ENCODE data around the gene PHLPP1.
A peak's percentile ranks its signal among the peaks of the same experiment; 100 is the strongest.

Gene PHLPP1

DNA sequence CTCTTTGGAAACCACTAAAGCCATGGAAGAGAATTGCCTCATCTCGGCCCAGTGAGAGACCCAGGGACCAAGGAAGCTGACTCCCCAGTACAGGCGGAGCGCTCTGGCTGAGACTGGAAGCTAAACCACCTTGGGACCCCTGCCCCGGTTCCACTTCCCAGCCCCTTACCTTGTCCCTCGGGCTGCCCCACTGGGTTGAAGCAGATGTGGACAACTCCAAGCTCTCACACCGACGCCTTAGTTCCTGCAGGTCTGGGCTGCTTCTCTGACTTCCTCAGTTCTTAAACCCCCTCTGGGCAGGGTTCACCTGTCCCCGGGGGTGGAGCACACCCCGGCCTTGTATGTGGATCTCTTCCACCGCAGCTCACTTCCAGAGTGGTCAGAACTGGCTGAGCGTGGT, 266.2 kb downstream of the PHLPP1 start:
- no peak for DNase-seq
- CTCF ChIA-PET: interaction anchor here (0.6 to 3.2 kb wide), 8 partner anchors 19 to 661 kb away, joined by 3 to 26 read pairs (median 8); partner anchors contain the start of gene PHLPP1
- Mint-ChIP-seq H3K27me3 (peaks cover 5% of the 10 kb centered on the region), H3K4me1 (peaks cover 4% of the 10 kb centered on the region), H3K36me3 (no peaks in the 10 kb centered on the region), H3K27ac (no peak overlapping the region), H3K4me3 (no peak overlapping the region), H3K9me3 (no peaks in the 10 kb centered on the region)

DNA sequence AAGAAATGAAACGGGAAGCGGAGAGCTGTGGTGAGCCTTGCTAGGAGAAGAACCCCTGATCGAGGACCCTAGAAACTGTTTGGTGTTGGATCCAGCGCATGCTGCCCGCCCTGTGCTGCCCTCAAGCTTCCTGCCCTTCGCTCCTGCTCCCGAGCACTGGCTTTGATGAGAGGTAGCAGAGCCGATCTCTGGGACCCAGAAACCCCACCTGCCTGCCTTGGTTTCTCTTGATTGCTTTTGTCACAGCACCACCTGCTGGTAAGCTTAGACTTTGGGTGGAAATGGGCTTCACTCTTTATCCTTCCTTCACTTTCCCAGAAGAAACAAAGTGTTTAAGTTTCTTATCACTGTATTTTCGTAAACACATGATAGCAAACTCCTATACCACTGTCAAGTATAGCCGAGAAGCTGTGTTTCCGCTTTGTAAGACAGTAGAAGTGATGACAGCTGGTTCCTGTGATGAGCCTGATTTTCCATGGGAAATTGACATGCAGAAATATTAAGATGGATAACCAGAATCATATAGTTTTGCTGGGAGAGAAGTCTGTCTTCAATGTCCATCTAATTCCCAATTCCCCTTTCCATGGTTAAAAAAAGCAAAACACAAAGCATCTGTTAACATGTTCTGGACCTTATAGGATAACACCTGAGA, 267.4 kb downstream of the PHLPP1 start:
- Mint-ChIP-seq H3K36me3 (no peaks in the 10 kb centered on the region), H3K4me1 (peaks cover 4% of the 10 kb centered on the region), H3K27me3 (peaks cover 5% of the 10 kb centered on the region), H3K27ac (no peak overlapping the region), H3K4me3 (no peak overlapping the region), H3K9me3 (no peaks in the 10 kb centered on the region)
- DNase-seq: peak; percentile 68
- CTCF ChIA-PET: interaction anchor here (0.6 to 3.2 kb wide), 19 partner anchors 9 to 909 kb away, joined by 3 to 26 read pairs (median 4); partner anchors contain the start of gene PHLPP1

DNA sequence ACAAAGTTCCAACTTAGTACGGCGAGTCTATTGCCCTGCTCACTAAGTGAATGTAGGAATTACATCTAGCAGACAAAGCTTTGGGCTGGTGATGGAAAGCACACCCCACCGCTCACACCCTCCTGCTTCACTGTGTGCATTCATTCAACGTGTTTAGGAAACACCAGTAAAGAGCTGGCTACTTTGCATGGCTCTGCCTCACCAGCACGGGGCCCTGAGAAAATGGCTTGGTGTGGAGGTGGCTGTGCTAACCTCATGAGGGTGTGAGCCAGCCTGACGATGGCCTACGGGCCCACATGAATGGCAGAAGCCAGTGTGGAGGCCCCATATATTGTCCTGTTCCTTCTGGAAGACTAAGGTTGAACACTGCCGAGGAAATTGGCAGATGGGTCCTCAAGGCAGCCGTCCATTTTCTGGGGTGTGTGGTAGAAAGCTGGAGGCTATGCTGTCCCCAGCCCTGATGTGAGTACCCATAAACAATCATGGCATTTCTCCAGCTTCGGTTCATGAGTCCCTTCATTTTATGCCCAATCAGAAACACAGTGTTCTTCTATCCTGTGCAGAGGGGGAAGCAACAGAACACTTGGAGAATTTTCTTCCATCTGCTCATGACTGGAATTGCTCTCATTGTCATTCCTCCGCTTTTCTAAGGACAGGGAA, 269.4 kb downstream of the PHLPP1 start:
- Mint-ChIP-seq H3K27me3 (peaks cover 13% of the 10 kb centered on the region), H3K4me3 (no peak overlapping the region), H3K4me1 (peaks cover 4% of the 10 kb centered on the region), H3K36me3 (no peaks in the 10 kb centered on the region), H3K9me3 (no peaks in the 10 kb centered on the region), H3K27ac (no peak overlapping the region)
- CTCF ChIA-PET: interaction anchor here (1.2 to 2.0 kb wide), 2 partner anchors 346 to 399 kb away, joined by 3 to 4 read pairs; no protein-coding TSS in a partner anchor
- DNase-seq: no peak

DNA sequence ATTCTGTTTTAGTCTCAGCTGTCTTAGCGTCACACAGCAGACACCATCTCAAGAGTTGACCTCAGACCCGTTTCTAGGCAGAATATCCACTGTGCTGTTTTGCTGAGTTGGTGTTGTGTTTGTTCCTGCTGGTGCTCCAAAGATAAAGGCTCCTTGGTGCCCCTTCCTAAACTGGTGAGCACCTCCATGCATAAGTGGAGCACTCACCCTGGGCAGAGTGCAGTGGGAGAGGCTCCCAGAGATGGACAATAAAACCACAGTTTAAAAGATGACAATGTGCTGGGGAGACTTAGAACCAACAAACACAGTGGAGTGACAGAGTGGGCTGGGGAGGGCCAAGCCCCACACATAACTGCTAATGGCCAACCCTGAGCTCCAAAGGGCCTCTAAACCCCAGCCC, 271.1 kb downstream of the PHLPP1 start:
- CTCF ChIA-PET: interaction anchor here (0.7 kb wide), 1 partner anchor 271 kb away, joined by 3 read pairs; the partner anchor contains the start of gene PHLPP1
- no peaks in the 10 kb centered on the region for H3K36me3 Mint-ChIP-seq
- H3K4me3 Mint-ChIP-seq: no peak overlapping the region
- peaks cover 4% of the 10 kb centered on the region for H3K4me1 Mint-ChIP-seq
- DNase-seq: no peak
- H3K27ac Mint-ChIP-seq: no peak overlapping the region
- peaks cover 26% of the 10 kb centered on the region for H3K27me3 Mint-ChIP-seq
- H3K9me3 Mint-ChIP-seq: no peaks in the 10 kb centered on the region

DNA sequence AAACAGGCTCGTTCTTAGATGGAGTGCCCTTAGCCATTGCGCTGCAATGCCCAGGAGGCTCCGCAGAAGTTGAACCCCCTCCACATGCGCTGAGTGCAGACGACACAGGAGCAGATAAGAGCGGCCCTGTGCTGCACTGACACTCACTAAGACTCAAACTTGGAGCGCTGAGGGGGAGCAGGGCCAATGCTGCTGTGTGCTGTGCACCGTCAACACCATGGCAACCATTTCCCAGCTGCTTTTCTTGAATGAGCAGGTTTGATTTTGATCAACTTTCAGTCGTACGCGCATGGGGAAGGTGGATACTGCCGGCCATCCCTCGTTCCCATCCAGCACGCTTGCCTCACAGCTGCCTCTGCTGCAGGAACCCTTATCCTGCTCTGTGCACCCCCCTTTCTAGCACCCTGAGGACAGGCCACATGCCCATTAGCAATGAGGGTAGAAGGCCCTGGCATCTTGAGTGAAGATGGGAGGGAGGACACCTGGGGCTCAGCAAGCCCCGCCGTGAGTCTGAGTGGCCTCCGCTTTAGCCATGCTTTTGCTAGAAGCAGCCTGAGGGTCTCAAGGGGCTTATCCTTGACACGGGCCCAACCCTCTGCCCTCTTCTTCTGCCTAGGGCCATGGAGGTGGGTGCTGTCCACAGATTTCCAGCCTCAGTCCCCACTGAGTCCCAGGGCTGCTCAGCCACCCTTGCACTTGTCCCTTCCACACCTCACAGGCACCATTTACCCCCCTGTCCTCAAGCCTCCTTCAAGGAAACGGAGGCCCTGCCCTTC, 271.9 kb downstream of the PHLPP1 start:
- Mint-ChIP-seq H3K36me3 (no peaks in the 10 kb centered on the region), H3K27ac (no peak overlapping the region), H3K4me3 (no peak overlapping the region), H3K4me1 (peaks cover 4% of the 10 kb centered on the region), H3K27me3 (peaks cover 33% of the 10 kb centered on the region), H3K9me3 (no peaks in the 10 kb centered on the region)
- CTCF ChIA-PET: interaction anchor here (0.7 kb wide), 1 partner anchor 272 kb away, joined by 3 read pairs; the partner anchor contains the start of gene PHLPP1
- DNase-seq: no peak

DNA sequence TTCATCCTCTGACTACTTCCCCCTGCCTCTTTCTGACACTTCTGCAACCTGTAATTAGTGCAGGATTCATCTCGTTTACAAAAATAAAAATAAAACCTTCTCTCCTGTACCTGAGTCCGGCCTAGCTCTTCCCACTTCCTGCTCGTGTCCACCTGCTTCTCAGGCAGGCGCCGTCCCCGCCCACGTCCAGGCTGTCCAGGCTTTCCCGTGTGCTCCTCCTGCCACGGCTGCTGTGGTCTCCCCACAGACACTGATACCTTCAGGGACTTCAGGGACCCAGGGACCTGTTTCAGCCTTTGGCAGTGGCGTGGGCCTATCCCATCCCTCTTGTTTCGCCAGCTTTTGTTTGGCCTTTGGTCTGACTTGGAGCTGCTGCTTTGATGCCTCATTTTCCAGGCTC, 272.5 kb downstream of the PHLPP1 start:
- CTCF ChIA-PET: no interaction called here
- H3K27ac Mint-ChIP-seq: no peak overlapping the region
- H3K27me3 Mint-ChIP-seq: peaks cover 36% of the 10 kb centered on the region
- H3K4me1 Mint-ChIP-seq: no peaks in the 10 kb centered on the region
- no peaks in the 10 kb centered on the region for H3K36me3 Mint-ChIP-seq
- DNase-seq: no peak
- no peak overlapping the region for H3K4me3 Mint-ChIP-seq
- H3K9me3 Mint-ChIP-seq: no peaks in the 10 kb centered on the region

DNA sequence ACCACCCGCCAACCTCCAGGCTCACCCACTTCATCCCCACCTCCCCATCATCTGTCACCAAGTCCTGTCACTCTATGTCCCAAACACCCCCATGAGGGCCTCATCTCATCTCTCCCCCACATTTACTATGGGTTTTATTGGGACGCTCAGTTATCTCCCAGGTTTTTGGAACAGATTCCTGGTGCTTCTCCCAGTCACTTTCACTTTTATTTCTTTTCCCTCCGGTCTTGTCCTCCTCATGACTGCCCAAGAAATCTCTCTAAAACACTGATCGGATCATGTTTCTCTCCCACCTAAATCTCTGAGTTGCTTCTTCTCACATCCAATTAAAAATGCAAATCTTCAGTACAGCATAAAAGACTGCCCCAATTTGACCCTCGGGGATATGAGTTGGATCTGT, 273.1 kb downstream of the PHLPP1 start:
- H3K9me3 Mint-ChIP-seq: no peaks in the 10 kb centered on the region
- H3K4me3 Mint-ChIP-seq: no peak overlapping the region
- peaks cover 42% of the 10 kb centered on the region for H3K27me3 Mint-ChIP-seq
- CTCF ChIA-PET: no interaction called here
- H3K4me1 Mint-ChIP-seq: no peaks in the 10 kb centered on the region
- no peaks in the 10 kb centered on the region for H3K36me3 Mint-ChIP-seq
- no peak for DNase-seq
- H3K27ac Mint-ChIP-seq: no peak overlapping the region

DNA sequence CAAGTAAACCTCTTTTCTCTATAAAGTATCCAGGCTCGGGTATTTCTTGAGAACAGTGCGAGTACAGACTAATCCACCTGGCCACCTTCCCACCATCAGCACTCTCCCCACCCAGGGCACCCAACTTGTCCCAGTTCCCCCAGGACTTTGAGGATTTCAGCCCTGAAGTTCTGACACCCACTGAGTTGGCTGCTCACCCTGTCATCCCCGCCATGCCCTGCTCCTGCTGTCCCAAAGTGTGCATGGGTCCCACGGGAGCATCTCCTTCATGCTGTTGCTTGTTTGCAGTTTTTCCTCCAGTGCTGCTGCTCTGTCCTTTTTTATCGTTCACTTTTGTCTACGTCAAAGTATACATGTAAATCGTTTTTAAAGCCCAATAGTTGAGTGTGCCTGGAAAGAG, 273.9 kb downstream of the PHLPP1 start:
- H3K36me3 Mint-ChIP-seq: no peaks in the 10 kb centered on the region
- CTCF ChIA-PET: interaction anchor here (1.3 kb wide), 1 partner anchor 350 kb away, joined by 3 read pairs; no protein-coding TSS in a partner anchor
- H3K27ac Mint-ChIP-seq: no peak overlapping the region
- H3K4me1 Mint-ChIP-seq: no peaks in the 10 kb centered on the region
- no peak for DNase-seq
- H3K4me3 Mint-ChIP-seq: no peak overlapping the region
- H3K9me3 Mint-ChIP-seq: no peaks in the 10 kb centered on the region
- peaks cover 46% of the 10 kb centered on the region for H3K27me3 Mint-ChIP-seq

DNA sequence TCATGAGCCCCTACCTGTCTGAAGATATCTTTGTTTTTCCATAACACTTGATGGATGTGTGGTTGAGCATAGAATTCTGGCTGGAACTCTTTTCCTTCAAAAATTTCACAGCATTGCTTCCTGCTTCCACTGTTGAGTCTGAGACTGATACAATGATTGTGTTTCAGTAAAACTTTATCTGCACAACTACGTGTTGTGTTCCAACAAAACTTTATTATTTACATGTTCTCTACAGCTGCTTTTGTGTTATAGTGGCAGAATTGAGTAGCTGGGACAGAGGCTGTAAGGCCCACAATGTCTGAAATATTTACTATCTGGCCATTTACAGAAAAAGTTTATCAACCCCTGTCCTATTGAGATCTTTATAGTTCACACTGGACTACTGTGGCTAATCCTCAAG, 275.3 kb downstream of the PHLPP1 start:
- H3K4me1 Mint-ChIP-seq: no peaks in the 10 kb centered on the region

DNA sequence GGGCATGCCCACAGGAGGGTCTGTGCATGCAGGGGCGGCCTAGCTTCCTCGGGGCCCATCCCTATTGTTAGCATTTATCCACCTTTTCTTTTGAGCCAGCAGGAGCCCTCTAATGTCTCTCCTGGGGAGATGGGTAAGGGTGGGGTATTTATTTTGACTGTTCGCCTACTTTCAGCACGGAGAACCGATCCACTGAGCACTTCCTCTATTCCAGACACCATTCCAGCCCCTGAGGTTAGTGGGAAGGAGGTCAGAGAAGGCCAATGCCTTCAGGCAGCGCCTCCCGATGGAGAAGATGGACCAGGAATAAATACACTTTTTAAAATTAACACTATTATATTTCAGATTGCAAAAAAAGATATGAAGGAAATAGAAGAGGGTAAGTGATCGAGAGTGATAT, 276.0 kb downstream of the PHLPP1 start:
- no peak overlapping the region for H3K27ac Mint-ChIP-seq
- no peaks in the 10 kb centered on the region for H3K9me3 Mint-ChIP-seq
- no peaks in the 10 kb centered on the region for H3K36me3 Mint-ChIP-seq
- CTCF ChIA-PET: no interaction called here
- peaks cover 54% of the 10 kb centered on the region for H3K27me3 Mint-ChIP-seq
- H3K4me3 Mint-ChIP-seq: no peak overlapping the region
- DNase-seq: no peak
- H3K4me1 Mint-ChIP-seq: no peaks in the 10 kb centered on the region

More for the DNA sequence above, 275.3 kb downstream of the PHLPP1 start:
- H3K9me3 Mint-ChIP-seq: no peaks in the 10 kb centered on the region
- no peak overlapping the region for H3K27ac Mint-ChIP-seq
- CTCF ChIA-PET: interaction anchor here (1.0 to 1.3 kb wide), 2 partner anchors 77 to 349 kb away, joined by 3 read pairs; no protein-coding TSS in a partner anchor
- H3K4me3 Mint-ChIP-seq: no peak overlapping the region
- no peaks in the 10 kb centered on the region for H3K36me3 Mint-ChIP-seq
- DNase-seq: no peak
- peaks cover 49% of the 10 kb centered on the region for H3K27me3 Mint-ChIP-seq

DNA sequence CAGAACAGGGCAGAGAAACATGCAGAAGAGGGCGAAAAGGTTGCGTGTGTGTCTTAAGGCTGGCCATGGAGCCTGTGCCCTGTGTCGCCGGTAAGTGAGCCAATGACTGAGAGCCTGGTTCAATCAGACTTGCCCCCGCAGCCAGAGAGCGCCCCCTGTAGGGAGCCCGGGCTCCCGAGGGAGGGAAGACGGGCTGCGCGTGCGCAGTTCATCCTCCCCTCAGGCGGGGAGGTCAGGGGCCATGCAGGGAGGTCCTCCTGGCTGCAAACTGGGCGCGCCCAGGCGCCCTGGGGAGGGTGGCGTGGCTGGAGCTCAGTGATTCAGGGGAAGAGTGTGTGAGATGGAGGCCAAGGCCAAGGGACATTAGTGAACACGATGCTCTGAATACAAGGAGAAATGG, 276.6 kb downstream of the PHLPP1 start:
- peaks cover 55% of the 10 kb centered on the region for H3K27me3 Mint-ChIP-seq
- DNase-seq: no peak
- H3K36me3 Mint-ChIP-seq: no peaks in the 10 kb centered on the region
- H3K9me3 Mint-ChIP-seq: no peaks in the 10 kb centered on the region
- CTCF ChIA-PET: no interaction called here
- H3K4me3 Mint-ChIP-seq: no peak overlapping the region
- H3K4me1 Mint-ChIP-seq: no peaks in the 10 kb centered on the region
- H3K27ac Mint-ChIP-seq: no peak overlapping the region

DNA sequence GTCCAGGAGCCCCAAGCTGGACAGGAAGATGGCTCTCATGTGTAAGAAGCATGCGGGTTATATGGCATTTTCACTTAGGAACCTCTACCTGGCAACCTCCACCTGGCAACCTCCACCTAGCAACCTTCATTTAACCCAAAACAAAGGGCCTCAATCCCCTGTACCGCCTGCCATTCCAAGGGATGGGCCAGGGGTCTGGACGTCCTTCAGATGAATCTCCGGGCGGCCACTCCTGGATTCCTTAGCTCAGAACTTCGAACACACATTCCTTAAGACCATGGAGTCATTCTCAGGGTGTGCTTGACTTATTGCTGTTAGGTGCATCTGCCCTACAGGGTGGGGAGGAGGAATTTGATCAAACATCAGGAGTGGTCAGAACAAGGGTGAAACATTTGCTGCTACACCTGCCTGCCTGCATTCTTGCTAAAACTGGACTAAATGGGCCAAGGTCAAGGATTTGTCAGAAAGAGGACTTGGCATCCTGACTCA, 277.6 kb downstream of the PHLPP1 start:
- no peaks in the 10 kb centered on the region for H3K4me1 Mint-ChIP-seq
- H3K27me3 Mint-ChIP-seq: peaks cover 57% of the 10 kb centered on the region
- H3K36me3 Mint-ChIP-seq: no peaks in the 10 kb centered on the region
- no peak for DNase-seq
- no peak overlapping the region for H3K4me3 Mint-ChIP-seq
- CTCF ChIA-PET: interaction anchor here (0.6 to 1.0 kb wide), 2 partner anchors 14 to 17 kb away, joined by 3 to 5 read pairs; no protein-coding TSS in a partner anchor
- H3K27ac Mint-ChIP-seq: no peak overlapping the region
- H3K9me3 Mint-ChIP-seq: no peaks in the 10 kb centered on the region

DNA sequence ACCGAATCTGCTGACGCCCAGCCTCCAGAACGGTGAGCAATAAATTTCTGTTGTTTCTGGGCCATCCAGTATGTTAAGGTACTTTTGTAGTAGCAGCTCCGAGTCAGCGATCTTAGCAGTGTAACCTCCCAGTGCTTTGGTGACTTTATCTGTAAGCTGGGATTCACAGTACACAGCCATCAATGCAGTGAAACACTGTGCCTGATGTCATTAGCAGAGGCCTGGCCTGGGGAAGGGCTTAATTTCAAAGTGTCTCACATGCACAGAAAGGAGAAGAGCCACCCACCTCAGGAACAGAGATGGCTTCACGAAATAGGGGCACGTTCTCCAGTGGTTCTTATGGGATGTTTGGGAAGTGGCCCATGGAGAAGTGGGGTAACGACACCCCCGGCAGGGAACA, 281.2 kb downstream of the PHLPP1 start:
- peaks cover 53% of the 10 kb centered on the region for H3K27me3 Mint-ChIP-seq

DNA sequence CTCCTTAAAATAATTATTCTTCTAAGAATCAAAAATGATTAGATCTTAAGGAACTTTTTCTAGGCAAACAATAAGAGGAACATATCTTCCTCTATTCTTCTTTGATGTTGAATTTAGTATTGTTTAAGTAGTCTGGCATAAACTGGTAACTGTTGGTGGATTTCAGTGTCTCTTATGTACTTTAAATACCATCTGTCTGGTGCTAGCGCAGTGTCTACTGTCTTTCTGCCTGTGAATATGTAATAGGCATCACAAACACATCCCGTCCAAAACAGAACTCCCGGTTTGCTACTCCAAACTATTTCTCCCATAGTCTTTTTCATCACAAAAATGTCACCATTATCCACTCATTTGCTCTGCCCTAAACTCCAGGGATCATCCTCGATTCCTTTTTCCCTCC, 281.7 kb downstream of the PHLPP1 start:
- CTCF ChIA-PET: interaction anchor here (0.7 kb wide), 1 partner anchor 405 kb away, joined by 3 read pairs; no protein-coding TSS in a partner anchor
- H3K9me3 Mint-ChIP-seq: no peaks in the 10 kb centered on the region
- no peaks in the 10 kb centered on the region for H3K4me1 Mint-ChIP-seq
- H3K4me3 Mint-ChIP-seq: no peak overlapping the region
- no peak for DNase-seq
- H3K36me3 Mint-ChIP-seq: no peaks in the 10 kb centered on the region
- peaks cover 53% of the 10 kb centered on the region for H3K27me3 Mint-ChIP-seq
- no peak overlapping the region for H3K27ac Mint-ChIP-seq

More for the DNA sequence above, 281.2 kb downstream of the PHLPP1 start:
- H3K27ac Mint-ChIP-seq: no peak overlapping the region
- CTCF ChIA-PET: no interaction called here
- H3K9me3 Mint-ChIP-seq: no peaks in the 10 kb centered on the region
- H3K4me3 Mint-ChIP-seq: no peak overlapping the region
- H3K36me3 Mint-ChIP-seq: no peaks in the 10 kb centered on the region
- DNase-seq: no peak
- no peaks in the 10 kb centered on the region for H3K4me1 Mint-ChIP-seq
